ENCODE results near the gene DNAH3.

DNA sequence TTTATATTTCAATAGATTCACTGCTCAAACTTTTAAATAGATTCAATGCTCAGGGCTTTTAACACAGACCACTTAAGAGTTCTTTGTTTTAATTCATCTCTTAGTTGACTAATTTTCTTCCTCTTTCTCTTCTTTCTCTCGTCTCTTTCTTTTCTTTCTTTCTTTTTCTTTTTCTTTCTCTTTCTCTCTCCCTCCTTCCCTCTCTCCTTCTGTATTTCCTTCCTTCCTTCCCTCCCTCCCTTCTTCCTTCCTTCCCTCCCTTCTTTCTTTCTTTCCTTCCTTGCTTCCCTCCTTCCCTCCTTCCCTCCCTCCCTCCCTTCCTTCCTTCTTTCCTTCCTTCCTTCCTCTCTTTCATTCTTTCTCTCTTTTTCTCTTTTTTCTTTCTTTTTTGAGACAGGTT is 145.6 kb downstream of the DNAH3 start:
- TF ChIP-seq, protein P1, sequence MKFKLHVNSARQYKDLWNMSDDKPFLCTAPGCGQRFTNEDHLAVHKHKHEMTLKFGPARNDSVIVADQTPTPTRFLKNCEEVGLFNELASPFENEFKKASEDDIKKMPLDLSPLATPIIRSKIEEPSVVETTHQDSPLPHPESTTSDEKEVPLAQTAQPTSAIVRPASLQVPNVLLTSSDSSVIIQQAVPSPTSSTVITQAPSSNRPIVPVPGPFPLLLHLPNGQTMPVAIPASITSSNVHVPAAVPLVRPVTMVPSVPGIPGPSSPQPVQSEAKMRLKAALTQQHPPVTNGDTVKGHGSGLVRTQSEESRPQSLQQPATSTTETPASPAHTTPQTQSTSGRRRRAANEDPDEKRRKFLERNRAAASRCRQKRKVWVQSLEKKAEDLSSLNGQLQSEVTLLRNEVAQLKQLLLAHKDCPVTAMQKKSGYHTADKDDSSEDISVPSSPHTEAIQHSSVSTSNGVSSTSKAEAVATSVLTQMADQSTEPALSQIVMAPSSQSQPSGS (CRISPR knock-in tag; IDR thresholded peaks at IDR 0.05; ENCODE audit: borderline replicate concordance, low read depth) = no peak
- TF ChIP-seq KAT7 (CRISPR knock-in tag; IDR thresholded peaks at IDR 0.05; ENCODE audit: borderline replicate concordance) = no peak
- TF ChIP-seq, protein P2, sequence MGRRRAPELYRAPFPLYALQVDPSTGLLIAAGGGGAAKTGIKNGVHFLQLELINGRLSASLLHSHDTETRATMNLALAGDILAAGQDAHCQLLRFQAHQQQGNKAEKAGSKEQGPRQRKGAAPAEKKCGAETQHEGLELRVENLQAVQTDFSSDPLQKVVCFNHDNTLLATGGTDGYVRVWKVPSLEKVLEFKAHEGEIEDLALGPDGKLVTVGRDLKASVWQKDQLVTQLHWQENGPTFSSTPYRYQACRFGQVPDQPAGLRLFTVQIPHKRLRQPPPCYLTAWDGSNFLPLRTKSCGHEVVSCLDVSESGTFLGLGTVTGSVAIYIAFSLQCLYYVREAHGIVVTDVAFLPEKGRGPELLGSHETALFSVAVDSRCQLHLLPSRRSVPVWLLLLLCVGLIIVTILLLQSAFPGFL (CRISPR knock-in tag; IDR thresholded peaks at IDR 0.05; ENCODE audit: borderline replicate concordance) = no peak
- TF ChIP-seq, protein P3, sequence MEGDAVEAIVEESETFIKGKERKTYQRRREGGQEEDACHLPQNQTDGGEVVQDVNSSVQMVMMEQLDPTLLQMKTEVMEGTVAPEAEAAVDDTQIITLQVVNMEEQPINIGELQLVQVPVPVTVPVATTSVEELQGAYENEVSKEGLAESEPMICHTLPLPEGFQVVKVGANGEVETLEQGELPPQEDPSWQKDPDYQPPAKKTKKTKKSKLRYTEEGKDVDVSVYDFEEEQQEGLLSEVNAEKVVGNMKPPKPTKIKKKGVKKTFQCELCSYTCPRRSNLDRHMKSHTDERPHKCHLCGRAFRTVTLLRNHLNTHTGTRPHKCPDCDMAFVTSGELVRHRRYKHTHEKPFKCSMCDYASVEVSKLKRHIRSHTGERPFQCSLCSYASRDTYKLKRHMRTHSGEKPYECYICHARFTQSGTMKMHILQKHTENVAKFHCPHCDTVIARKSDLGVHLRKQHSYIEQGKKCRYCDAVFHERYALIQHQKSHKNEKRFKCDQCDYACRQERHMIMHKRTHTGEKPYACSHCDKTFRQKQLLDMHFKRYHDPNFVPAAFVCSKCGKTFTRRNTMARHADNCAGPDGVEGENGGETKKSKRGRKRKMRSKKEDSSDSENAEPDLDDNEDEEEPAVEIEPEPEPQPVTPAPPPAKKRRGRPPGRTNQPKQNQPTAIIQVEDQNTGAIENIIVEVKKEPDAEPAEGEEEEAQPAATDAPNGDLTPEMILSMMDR (IDR thresholded peaks at IDR 0.05) = no peak
- no peak for TF ChIP-seq ZNF138 (CRISPR knock-in tag; conservative IDR thresholded peaks at IDR 0.05)
- TF ChIP-seq NR2C2 (CRISPR knock-in tag; IDR thresholded peaks at IDR 0.05) = no peak
